SU-DHL-6 (cell line): ENCODE data around the gene CALHM1.

Experiments used
- CTCF ChIP-seq: fragments of 200-600 bp; sonication (generic); IDR thresholded peaks from one replicate; pipeline ENCODE4 v1.5.1; 2017; ENCODE audit warnings: antibody characterized with exemption, mild to moderate bottlenecking, low read length, moderate library complexity; ENCODE audit not compliant: insufficient read depth, poor library complexity, severe bottlenecking
- EZH2phosphoT487 ChIP-seq: fragments of 200-600 bp; sonication (generic), shearing (Covaris generic); conservative IDR thresholded peaks from 2 replicates; pipeline ENCODE4 v1.6.1; 2018; ENCODE audit warnings: mild to moderate bottlenecking, antibody characterized with exemption, low read length, moderate library complexity, mixed read lengths

- TF ChIP-seq CTCF (no peak), EZH2phosphoT487 (no peak)
Measured at GRCh38 chr10:103474077-103474476, 15.4 kb upstream of the CALHM1 start.
